Measurements from ENCODE around the gene TMEFF1. TPM values are rescaled to one million over a fixed set of nuclear protein-coding genes. Genes with fewer than 3 reads are reported as not detected.

Gene TMEFF1
- polyA plus RNA-seq, 2 of the 4 experiments (the other 2 are of a cell fraction) = 0.31 to 0.61 TPM

GRCh38 chr9:100479820-100480219 is 6.9 kb downstream of the TMEFF1 start (continued):
- TF ChIP-seq EP300 (IDR thresholded peaks at IDR 0.05) (no peak), ZFP36 (IDR thresholded peaks at IDR 0.05; ENCODE audit: borderline replicate concordance, partially characterized antibody) (no peak), NFE2L2 (conservative IDR thresholded peaks at IDR 0.05; ENCODE audit: low read length) (no peak), FOSB (CRISPR knock-in tag; IDR thresholded peaks at IDR 0.05) (no peak), CEBPB (IDR thresholded peaks at IDR 0.05) (no peak), EHF (CRISPR knock-in tag; IDR thresholded peaks at IDR 0.05) (no peak), RCOR1 (IDR thresholded peaks at IDR 0.05; ENCODE audit: low read depth, low read length) (no peak), HOXA7 (CRISPR knock-in tag; IDR thresholded peaks at IDR 0.05) (no peak), ESRRA (IDR thresholded peaks at IDR 0.05; ENCODE audit: borderline replicate concordance, low read length) (no peak)

DNA sequence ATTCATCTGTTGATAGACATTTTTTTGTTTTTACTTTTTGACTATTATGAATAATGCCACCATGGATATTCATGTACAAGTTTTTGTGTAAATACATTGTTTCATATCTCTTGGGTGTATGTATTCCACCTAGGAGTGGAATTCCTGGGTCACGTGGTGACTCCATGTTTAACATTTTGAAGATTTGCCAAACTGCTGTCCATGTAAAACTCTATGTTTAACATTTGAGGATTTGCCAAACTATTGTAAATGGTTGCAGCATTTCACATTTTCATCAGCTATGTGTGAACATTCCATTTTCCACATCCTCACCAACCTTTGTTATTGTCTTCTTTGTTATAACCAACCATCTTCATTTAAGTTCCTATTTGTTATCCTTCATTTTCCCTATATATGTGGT is 12.2 kb downstream of the TMEFF1 start:
- no peak overlapping the region for H3K4me2 ChIP-seq

More for the DNA sequence above, 12.2 kb downstream of the TMEFF1 start:
- ChIA-PET CTCF (interaction anchor here (0.6 to 2.1 kb wide), 3 partner anchors 12 to 120 kb away, joined by 3 to 5 read pairs (median 4); no protein-coding TSS in a partner anchor), POLR2A (no interaction called here)
- H3K4me1 ChIP-seq = no peaks in the 10 kb centered on the region
- DNase-seq (ENCODE audit: low read depth in 1 of 2, low spot score in 1 of 2) (no peak), ATAC-seq (no peak), FAIRE-seq (no peak)
- TF ChIP-seq ZSCAN20 (CRISPR knock-in tag; IDR thresholded peaks at IDR 0.05) (no peak), HOXB5 (CRISPR knock-in tag; IDR thresholded peaks at IDR 0.05) (no peak), REST (IDR thresholded peaks at IDR 0.05) (no peak), PHF8 (IDR thresholded peaks at IDR 0.05; ENCODE audit: borderline replicate concordance, low read depth) (no peak), GATA3 (IDR thresholded peaks at IDR 0.05; ENCODE audit: borderline replicate concordance) (no peak), EHF (CRISPR knock-in tag; IDR thresholded peaks at IDR 0.05) (no peak), ESRRA (IDR thresholded peaks at IDR 0.05; ENCODE audit: borderline replicate concordance, low read length) (no peak), JUNB (IDR thresholded peaks at IDR 0.05) (no peak), CHD2 (IDR thresholded peaks at IDR 0.05; ENCODE audit: low read length, partially characterized antibody) (no peak), EP300 (IDR thresholded peaks at IDR 0.05) (no peak), SREBF2 (IDR thresholded peaks at IDR 0.05) (no peak), MAZ (IDR thresholded peaks at IDR 0.05; ENCODE audit: borderline replicate concordance, low read depth, low read length) (no peak), HDAC2 (IDR thresholded peaks at IDR 0.05) (no peak), FOSL2 (IDR thresholded peaks at IDR 0.05) (no peak), FOSL2 (CRISPR knock-in tag; IDR thresholded peaks at IDR 0.05) (no peak), ELK1 (IDR thresholded peaks at IDR 0.05; ENCODE audit: low read depth, low read length) (no peak)
- TF ChIP-seq, protein P1, sequence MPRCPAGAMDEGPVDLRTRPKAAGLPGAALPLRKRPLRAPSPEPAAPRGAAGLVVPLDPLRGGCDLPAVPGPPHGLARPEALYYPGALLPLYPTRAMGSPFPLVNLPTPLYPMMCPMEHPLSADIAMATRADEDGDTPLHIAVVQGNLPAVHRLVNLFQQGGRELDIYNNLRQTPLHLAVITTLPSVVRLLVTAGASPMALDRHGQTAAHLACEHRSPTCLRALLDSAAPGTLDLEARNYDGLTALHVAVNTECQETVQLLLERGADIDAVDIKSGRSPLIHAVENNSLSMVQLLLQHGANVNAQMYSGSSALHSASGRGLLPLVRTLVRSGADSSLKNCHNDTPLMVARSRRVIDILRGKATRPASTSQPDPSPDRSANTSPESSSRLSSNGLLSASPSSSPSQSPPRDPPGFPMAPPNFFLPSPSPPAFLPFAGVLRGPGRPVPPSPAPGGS (IDR thresholded peaks at IDR 0.05) = no peak
- H3K9me3 ChIP-seq = no peaks in the 10 kb centered on the region
- H3K27ac ChIP-seq = no peak overlapping the region
- WGBS (ENCODE audit: missing lambda C conversion rate) = 88% methylated on average over 1 of the region's 1 CpG
- H3K4me3 ChIP-seq = no peak overlapping the region
